CD4-positive, alpha-beta T cell treated with Interleukin-12 subunit alpha and Interleukin-12 subunit beta, for 1 hour (primary cell): ENCODE results near the gene SLC49A4.

ENCODE experiments used
- DNase-seq: peaks from one replicate; pipeline ENCODE4 v3.0.0-alpha.2; 2020

SLC49A4 gene

GRCh38 chr3:122930063-122930997 lies 135.5 kb downstream of the SLC49A4 start:
- DNase-seq, result no peak
